ENCODE data around the gene AMBRA1. TPM values are rescaled to one million over a fixed set of nuclear protein-coding genes. Genes with fewer than 3 reads are reported as not detected.

Gene AMBRA1
- total RNA-seq, 2 experiments from 2014 or later = 24.6 to 30.7 TPM

DNA sequence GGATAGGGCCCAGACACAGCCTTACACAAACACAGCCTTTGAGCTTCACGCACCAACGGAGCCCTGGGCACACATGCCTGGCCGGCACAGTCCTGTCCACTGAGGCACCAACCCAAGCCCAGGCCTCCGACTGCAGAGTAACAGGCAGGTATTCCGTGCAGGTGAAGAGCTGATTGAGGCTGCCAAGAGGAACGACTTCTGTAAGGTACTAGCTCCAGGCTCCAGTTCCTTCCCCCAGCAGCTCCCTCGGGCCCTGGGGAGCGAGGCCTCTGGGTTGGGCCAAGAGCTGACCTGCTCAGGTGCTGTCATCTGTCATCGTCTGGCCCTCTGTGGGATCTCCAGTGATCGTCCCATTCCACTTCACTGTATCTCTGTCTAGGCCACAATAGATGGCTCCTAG lies 215.5 kb downstream of the AMBRA1 start:
- no peaks in the 10 kb centered on the region for H3K9me2 ChIP-seq (ENCODE audit: insufficient read depth, low read length)
- peaks cover 11% of the 10 kb centered on the region for H3K4me1 ChIP-seq (ENCODE audit: insufficient read depth, low read length, poor library complexity, severe bottlenecking)
- intact Hi-C loops (cut with micrococcal nuclease; ENCODE audit: unreplicated experiment) = no loop called here
- no peaks in the 10 kb centered on the region for H3K9me3 ChIP-seq (ENCODE audit: low read length)
- H3K4me2 ChIP-seq (ENCODE audit: low read length) = no peak overlapping the region
- H3K36me3 ChIP-seq (ENCODE audit: insufficient read depth, low read length) = peaks cover 52% of the 10 kb centered on the region
- TF ChIP-seq, protein P1, sequence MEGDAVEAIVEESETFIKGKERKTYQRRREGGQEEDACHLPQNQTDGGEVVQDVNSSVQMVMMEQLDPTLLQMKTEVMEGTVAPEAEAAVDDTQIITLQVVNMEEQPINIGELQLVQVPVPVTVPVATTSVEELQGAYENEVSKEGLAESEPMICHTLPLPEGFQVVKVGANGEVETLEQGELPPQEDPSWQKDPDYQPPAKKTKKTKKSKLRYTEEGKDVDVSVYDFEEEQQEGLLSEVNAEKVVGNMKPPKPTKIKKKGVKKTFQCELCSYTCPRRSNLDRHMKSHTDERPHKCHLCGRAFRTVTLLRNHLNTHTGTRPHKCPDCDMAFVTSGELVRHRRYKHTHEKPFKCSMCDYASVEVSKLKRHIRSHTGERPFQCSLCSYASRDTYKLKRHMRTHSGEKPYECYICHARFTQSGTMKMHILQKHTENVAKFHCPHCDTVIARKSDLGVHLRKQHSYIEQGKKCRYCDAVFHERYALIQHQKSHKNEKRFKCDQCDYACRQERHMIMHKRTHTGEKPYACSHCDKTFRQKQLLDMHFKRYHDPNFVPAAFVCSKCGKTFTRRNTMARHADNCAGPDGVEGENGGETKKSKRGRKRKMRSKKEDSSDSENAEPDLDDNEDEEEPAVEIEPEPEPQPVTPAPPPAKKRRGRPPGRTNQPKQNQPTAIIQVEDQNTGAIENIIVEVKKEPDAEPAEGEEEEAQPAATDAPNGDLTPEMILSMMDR (conservative IDR thresholded peaks at IDR 0.05; ENCODE audit: low read length) = no peak
- TF ChIP-seq EZH2phosphoT487 (IDR thresholded peaks at IDR 0.05; ENCODE audit: borderline replicate concordance, low read depth, low read length) = no peak
- no TSS peak for BruUV-seq (replicated peaks)
- CTCF ChIA-PET (ENCODE audit: unreplicated experiment) = no interaction called here
- no peak overlapping the region for H3K27ac ChIP-seq (ENCODE audit: low read depth, low read length, poor library complexity, severe bottlenecking)
- H2AFZ ChIP-seq (ENCODE audit: low read length) = no peak overlapping the region
- H4K20me1 ChIP-seq (ENCODE audit: insufficient read depth, low read length) = no peaks in the 10 kb centered on the region
- POLR2A ChIA-PET = interaction anchor here (1.0 to 1.2 kb wide), 2 partner anchors 17 to 18 kb away, joined by 3 read pairs; no protein-coding TSS in a partner anchor
- no peak overlapping the region for H3K4me3 ChIP-seq (ENCODE audit: low read depth, low read length, poor library complexity, severe bottlenecking)
- H3K79me2 ChIP-seq (ENCODE audit: insufficient read depth, low read depth, low read length) = no peaks in the 10 kb centered on the region
- DNase-seq (ENCODE audit: low spot score) = no peak

DNA sequence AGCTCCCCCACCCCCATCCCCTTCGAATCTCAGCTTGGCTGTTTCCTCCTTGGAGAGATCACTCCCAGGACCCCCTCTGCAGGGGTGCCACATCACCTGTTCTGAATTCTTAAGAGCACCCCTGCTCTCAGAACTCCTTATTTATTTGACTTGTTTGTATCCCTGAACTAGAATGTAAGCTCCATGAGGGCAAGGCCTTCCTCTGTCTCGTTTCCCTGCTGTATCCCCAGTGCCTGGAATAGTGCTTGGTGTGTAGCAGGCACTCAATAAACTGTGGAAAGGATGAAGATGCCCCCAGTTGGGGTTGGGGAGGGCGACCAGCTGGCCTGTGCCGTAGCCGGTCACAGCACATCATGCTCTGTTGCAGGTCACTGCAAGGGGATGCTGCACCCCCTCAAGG lies 216.0 kb downstream of the AMBRA1 start:
- POLR2A ChIA-PET = interaction anchor here (1.0 to 1.2 kb wide), 2 partner anchors 17 to 18 kb away, joined by 3 read pairs; no protein-coding TSS in a partner anchor
- CTCF ChIA-PET (ENCODE audit: unreplicated experiment) = no interaction called here
- Histone ChIP-seq H3K9me2 (ENCODE audit: insufficient read depth, low read length) (no peaks in the 10 kb centered on the region), H3K27ac (ENCODE audit: low read depth, low read length, poor library complexity, severe bottlenecking) (no peak overlapping the region), H3K4me3 (ENCODE audit: low read depth, low read length, poor library complexity, severe bottlenecking) (no peak overlapping the region), H3K4me2 (ENCODE audit: low read length) (no peak overlapping the region), H3K4me1 (ENCODE audit: insufficient read depth, low read length, poor library complexity, severe bottlenecking) (peaks cover 11% of the 10 kb centered on the region), H4K20me1 (ENCODE audit: insufficient read depth, low read length) (no peaks in the 10 kb centered on the region), H3K36me3 (ENCODE audit: insufficient read depth, low read length) (peaks cover 52% of the 10 kb centered on the region), H3K79me2 (ENCODE audit: insufficient read depth, low read depth, low read length) (no peaks in the 10 kb centered on the region), H2AFZ (ENCODE audit: low read length) (no peak overlapping the region), H3K9me3 (ENCODE audit: low read length) (no peaks in the 10 kb centered on the region)
- TSS peak; percentile 58 for BruUV-seq (replicated peaks)
- DNase-seq (ENCODE audit: low spot score) = no peak
- TF ChIP-seq, protein P1 (conservative IDR thresholded peaks at IDR 0.05; ENCODE audit: low read length) = no peak
- no peak for TF ChIP-seq EZH2phosphoT487 (IDR thresholded peaks at IDR 0.05; ENCODE audit: borderline replicate concordance, low read depth, low read length)
- intact Hi-C loops (cut with micrococcal nuclease; ENCODE audit: unreplicated experiment) = no loop called here

DNA sequence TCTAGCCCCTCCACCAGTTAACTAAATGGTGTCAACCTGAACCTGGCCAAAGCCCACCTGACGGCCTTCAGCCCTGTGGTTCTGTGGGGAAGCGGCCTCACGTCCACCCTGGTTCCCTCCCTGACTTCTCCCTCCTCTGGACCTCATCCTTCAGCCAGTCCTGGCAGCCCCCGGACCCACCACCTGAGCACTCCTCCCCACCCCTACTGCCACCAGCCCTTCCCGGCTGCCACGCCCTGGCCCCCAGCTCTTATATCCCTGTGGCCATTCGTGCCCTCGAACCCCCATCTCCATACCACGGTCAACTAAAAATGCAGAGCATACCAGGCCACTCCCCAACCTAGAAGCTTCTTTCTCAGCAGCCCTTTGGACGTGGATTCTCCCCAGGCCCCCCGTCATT lies 216.5 kb downstream of the AMBRA1 start:
- intact Hi-C loops (cut with micrococcal nuclease; ENCODE audit: unreplicated experiment) = no loop called here
- POLR2A ChIA-PET = no interaction called here
- peaks cover 56% of the 10 kb centered on the region for H3K36me3 ChIP-seq (ENCODE audit: insufficient read depth, low read length)
- H3K9me2 ChIP-seq (ENCODE audit: insufficient read depth, low read length) = no peaks in the 10 kb centered on the region
- H3K4me2 ChIP-seq (ENCODE audit: low read length) = no peak overlapping the region
- no peak overlapping the region for H3K27ac ChIP-seq (ENCODE audit: low read depth, low read length, poor library complexity, severe bottlenecking)
- peaks cover 11% of the 10 kb centered on the region for H3K4me1 ChIP-seq (ENCODE audit: insufficient read depth, low read length, poor library complexity, severe bottlenecking)
- no peaks in the 10 kb centered on the region for H4K20me1 ChIP-seq (ENCODE audit: insufficient read depth, low read length)
- no TSS peak for BruUV-seq (replicated peaks)
- H3K79me2 ChIP-seq (ENCODE audit: insufficient read depth, low read depth, low read length) = no peaks in the 10 kb centered on the region
- no peaks in the 10 kb centered on the region for H3K9me3 ChIP-seq (ENCODE audit: low read length)
- no peak for DNase-seq (ENCODE audit: low spot score)
- H2AFZ ChIP-seq (ENCODE audit: low read length) = no peak overlapping the region
- TF ChIP-seq, protein P1 (conservative IDR thresholded peaks at IDR 0.05; ENCODE audit: low read length) = no peak
- no peak for TF ChIP-seq EZH2phosphoT487 (IDR thresholded peaks at IDR 0.05; ENCODE audit: borderline replicate concordance, low read depth, low read length)
- CTCF ChIA-PET (ENCODE audit: unreplicated experiment) = no interaction called here
- no peak overlapping the region for H3K4me3 ChIP-seq (ENCODE audit: low read depth, low read length, poor library complexity, severe bottlenecking)
